Medulla oblongata (tissue), 1 donor: Measurements from ENCODE around the gene KRTAP19-2.
"Not testable (repeated sequence)": the region's sequence is repeated elsewhere in the genome, so short reads cannot be mapped to it uniquely, and the experiment has no call there.

Experiments
- DNase-seq: peaks from one replicate; pipeline ENCODE4 v3.0.0-alpha.2; 2015; ENCODE audit errors: extremely low spot score

Gene KRTAP19-2, protein sequence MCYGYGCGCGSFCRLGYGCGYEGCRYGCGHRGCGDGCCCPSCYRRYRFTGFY

DNA sequence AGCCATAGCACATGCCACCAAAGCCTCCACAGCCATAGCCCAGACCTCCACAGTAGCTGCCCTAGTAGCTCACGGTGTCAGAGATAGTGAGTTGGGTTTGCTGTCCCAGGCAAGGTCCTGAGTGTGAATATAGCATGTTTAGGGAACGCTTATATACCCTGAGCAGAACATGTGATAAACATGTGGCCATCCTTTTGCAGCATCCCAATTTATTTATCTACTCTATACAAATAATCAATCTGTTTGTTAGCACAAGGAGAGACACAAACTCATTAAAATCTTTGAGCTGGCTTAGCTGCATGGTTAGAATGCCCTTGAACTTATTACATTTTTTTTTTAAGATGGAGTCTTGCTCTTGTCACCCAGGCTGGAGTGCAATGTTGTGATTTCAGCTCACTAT lies at the start of gene KRTAP19-2:
Gene KRTAP19-2 (minus strand): TSS at position 101 of the 400 bp plus-strand sequence. CDS start 88 bp downstream, at position 13.
- no peak for DNase-seq

DNA sequence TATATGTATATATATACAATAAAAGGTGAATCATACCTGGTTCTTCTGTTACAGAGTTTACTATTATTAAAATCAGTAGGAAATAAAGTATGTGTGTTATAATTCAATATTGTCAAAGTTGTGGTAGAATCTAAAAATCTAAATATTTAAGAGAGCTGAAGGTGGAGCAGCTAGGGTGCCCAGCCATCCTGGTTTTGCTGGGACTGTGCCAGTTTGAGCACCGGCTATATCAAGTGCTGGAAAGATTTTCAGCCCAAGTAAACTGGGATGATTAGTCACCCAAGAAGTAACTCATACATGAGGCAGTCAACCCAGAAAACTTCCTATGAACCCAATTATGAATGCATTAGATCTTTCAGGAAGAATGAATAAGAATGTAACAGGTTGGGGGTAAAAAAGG lies 31.6 kb upstream of the KRTAP19-2 start:
- no peak for DNase-seq

DNA sequence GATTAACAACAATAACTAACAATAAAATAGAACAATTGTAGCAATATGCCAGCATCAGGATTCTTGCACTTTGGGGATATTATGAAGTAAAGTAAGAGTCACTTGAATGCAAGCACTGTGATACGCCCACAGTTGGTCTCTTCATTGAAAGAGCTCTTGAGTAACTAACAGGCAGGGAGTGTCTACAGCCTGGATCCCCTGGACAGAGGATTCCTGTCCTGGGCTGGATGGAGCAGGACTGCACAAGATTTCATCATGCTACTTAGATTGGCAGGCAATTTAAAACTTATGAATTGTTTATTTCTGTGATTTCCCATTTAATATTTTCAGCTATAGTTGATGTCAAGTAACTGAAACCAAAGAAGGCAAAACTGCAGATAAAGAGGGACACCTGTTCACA lies 28.4 kb upstream of the KRTAP19-2 start:
- DNase-seq = no peak

DNA sequence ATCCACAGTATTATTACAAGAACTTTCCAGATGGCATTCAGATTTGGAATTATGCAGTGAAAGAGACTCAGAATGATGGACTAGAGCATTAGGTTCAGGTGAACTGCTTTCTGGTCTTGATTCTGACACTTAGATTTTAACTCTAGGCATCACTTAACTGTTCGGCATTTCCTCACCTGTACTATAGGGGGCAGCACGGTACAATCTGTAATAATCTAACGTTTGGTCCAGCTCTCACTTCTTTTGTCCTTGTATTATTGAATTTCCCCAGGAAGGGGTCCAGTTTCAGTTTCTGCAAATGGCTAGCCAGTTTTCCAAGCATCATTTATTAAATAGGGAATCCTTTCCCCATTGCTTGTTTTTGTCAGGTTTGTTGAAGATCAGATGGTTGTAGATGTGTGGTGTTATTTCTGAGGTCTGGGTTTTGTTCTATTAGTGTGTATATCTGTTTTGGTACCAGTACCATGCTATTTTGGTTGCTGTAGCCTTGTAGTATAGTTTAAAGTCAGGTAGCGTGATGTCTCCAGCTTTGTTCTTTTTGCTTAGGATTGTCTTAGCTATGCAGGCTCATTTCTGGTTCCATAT lies 18.5 kb upstream of the KRTAP19-2 start:
- not testable (repeated sequence) for DNase-seq

DNA sequence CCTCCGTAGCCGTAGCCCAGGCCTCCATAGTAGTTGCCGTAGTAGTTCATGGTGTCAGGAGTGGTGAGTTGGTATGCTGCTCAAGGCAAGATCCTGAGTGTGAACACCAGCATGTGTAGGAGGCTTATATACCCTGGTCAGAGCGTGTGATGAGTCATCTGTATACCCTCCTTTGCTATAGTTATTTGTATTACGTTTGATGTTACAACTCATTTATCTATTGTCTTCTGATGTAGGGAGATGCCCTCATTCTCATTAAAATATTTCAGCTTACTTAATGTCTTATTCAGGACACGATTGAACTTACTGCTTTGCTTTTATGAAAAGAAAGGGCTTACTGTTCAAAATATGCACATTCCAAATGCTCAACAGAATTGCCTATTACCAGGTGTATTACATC lies 14.8 kb upstream of the KRTAP19-2 start, which contains the start of gene KRTAP19-5:
Gene KRTAP19-5 (minus strand): TSS at position 101 of the 400 bp plus-strand sequence. CDS start 51 bp downstream, at position 50.
- no peak for DNase-seq

DNA sequence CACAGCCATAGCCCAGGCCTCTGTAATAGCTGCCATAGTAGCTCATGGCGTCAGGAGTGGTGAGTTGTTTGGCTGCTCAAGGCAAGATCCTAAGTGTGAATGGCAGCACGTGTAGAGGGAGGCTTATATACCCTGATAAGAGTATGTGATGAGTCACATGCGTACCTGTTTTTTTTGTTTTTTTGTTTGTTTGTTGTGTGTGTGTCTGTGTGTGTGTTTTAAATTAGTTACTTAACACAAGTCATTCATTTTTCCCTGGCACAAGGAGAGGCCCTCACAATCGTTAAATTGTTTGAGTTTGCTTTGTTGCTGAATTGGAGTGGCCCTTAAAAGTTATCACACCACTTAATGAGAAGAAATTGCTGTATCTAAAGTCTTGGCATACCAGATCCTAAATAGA lies 9.8 kb upstream of the KRTAP19-2 start, which contains the start of gene KRTAP19-4:
Gene KRTAP19-4 (minus strand): TSS at position 101 of the 400 bp plus-strand sequence. CDS start 55 bp downstream, at position 46.
- no peak for DNase-seq

DNA sequence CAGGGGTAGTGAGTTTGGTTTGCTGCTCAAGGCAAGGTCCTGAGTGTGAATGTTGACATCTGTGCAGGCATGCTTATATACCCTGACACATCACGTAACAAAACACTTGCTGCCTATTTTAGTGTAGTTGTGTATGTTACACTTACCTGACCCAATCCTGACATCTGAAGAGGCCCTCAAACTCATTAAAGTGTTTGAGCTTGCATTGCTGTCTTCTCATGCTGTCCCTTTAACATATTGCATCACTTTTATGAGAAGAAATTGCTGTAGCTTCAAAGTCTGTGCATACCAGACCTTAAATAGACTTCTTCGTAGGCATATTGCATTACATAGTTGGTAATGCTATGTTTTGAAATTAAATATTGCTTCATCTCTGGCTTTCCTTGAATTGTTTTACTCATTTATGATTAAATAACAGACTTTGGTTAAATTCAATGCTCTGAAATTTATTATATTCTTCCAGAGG lies 4.8 kb upstream of the KRTAP19-2 start, which contains the start of gene KRTAP19-3:
Gene KRTAP19-3 (minus strand): TSS at position 51 of the 466 bp plus-strand sequence. CDS start 56 bp downstream, outside the sequence.
- DNase-seq = no peak

DNA sequence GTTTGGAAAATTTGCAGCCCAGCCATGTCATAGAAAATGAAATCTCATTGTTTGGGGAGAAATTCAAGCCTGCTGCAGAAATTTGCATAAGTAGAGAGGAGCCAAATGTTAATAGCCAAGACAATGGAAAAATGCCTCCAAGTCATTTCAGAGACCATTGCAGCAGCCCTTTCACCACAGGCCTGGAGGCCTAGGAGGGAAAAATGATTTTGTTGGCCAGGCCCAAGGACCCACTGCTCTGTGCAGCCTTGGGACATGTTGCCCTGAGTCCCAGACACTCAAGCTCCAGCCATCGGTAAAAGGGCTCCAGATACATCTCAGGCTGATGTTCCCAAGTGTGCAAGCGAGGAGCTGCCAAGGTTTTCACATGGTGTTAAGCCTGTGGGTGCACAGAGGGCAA lies 1.1 kb downstream of the KRTAP19-2 start:
- DNase-seq = no peak

DNA sequence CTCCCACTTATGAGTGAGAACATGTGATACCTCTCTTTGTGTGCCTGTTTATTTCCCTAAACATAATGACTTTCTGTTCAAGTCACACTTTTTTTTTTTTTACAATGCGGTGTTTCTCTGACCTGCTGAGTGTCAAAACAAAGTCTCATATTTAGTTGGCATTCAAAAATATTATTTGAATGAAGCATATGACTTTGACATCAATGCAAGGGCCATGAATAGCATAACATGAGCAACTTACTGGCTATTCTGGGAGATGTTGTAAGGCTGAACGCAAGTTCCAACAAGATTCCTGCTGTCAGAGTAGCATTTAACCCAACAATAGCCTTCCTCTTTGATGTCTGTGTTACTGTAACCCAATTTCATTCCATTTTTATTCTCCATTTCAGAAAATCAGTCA lies 5.1 kb downstream of the KRTAP19-2 start:
- DNase-seq = no peak

DNA sequence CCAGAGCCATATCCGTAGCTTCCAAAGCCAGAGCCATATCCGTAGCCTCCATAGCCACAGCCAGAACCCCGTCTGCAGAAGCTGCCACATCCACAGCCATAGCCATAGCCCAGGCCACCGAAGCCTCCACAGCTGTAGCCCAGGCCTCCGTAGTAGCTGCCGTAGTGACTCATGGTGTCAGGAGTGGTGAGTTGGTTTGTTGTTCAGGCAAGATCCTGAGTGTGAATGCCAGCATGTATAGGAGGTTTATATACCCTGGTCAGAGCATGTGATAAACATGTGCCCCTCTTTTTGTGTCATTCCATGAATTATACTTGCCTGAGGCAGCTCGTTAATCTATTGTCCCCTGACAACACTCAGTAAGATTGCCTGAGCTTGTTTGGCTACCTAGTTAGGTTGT lies 7.1 kb downstream of the KRTAP19-2 start, which contains the start of gene KRTAP19-1:
Gene KRTAP19-1 (minus strand): TSS at position 223 of the 400 bp plus-strand sequence. CDS start 50 bp downstream, at position 173.
- DNase-seq = no peak

DNA sequence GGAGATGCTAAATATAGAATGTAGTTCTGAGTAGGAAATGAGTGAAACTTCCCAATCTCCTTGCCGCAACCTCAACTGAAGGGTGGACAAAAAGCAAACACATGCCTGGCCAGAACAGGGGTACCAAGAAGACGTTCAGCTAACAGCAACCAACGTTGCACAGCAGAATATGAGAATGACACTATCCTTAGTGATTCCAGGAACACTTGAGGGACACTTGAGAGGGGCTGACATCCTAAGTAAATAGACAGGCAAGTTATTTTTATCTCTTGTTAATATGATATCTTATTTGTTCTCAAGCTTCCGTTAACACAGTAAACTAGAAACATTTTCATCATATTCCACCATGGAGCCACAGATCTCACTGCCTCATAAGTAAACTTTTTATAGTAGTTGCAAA lies 8.0 kb downstream of the KRTAP19-2 start:
- no peak for DNase-seq

DNA sequence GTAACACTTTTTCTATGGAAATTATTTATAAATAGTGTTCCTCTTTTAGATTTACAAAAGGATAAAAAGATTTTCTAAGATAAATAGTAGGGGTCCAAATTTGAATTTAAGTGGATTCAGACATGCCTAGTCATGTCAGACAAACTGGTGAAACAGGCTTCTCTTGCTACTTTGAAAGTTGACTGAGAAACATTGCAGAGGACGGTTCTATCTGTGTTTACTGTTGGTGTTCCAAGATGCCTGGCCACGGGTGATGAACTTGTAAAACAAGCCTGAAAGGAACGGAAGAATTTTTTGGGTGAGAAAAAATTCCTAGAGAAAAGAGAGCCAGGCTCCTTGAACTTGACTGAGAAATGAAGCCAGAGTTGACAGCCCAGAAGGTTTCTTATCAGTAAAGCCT lies 9.2 kb downstream of the KRTAP19-2 start:
- no peak for DNase-seq

DNA sequence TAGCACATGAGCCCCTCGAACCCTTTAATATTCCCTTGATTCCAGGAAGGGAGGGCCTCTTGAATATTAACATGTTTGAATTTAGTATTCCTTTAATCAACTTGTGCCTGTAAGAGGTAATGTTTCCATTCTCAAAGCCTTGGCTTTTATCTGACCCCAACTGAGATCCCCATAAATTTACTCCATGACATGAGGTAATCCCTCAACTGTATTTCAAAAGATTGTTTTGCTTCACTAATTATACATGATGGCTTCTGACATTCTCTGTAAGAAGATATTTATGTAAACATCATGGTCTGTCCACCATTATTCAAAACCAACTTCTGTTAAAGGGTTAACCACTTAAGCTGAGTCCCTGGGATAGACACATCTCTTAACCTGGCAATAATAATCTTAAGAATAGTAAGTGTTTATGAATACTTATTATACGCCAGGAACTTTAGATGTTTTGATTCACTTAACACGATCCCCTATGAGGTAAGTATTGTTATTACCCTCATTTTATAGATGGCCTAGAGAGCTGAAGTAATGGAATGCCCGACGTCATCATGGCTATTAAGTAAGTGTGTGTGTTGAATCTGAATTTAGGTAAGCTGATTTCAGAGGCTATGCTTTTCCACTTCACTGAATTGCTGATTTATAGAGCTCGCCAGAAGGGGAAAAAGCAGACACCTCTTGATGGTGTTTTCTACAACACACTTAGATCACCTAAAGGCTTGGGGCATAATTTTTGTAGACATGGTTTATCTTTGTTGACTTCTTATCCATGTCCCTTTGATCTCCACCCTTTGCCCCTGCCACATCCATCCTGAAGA lies 18.1 kb downstream of the KRTAP19-2 start:
- DNase-seq = no peak

DNA sequence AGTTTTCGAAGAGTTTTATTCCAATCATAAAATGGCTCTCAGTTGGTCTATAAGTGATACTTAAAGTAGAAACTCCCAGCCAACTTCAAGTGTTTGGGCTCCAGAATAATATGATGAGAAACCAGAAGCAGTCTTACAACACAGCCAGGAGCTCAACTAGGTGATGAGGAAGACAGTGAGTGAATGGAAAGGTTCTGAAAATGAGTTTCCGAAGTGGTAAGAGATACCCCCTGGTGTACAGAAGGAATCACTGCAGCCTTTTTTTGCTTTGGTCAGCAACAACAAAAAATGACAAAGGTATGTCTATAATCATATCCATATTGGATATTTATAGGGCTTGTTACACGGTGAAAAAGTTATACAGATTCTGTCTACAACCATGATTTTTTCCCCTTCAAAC lies 23.5 kb downstream of the KRTAP19-2 start:
- no peak for DNase-seq

DNA sequence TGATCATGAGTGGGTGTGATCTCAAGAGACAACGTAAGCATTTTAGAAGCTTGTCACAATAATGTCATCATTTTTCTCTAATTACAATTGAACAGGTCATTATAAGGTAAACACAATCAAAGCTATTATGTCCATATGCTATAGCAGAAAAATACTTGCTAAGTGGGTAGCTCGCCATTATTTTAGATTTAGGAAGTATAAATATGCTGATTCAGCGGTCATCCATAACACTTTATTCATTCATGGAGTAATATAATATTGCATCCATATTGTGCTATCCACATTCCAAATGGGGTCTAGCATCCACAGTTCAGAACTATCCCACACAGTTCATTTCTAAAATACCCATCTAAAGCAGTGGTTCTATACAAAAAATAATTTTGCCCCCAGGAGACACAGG lies 38.7 kb downstream of the KRTAP19-2 start:
- DNase-seq = no peak

DNA sequence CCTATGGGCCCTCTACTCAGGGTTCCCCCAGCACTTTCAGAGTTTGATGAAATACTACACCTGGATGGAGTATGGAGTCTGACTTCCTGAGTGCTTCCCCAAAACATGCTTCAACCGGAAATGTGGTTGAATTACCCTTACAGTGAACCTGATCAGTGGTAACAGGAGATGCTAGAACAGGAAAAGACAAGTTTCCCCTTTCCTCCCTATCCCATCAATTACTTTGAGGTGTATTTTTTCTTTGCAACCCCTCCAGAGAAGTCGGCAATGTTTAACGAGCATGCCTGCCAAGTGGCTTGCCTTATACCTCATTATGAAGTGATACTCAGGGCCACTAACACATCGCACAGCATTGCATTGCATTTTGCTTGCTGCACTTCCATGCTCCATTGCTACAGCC lies 40.2 kb downstream of the KRTAP19-2 start:
- DNase-seq = no peak

DNA sequence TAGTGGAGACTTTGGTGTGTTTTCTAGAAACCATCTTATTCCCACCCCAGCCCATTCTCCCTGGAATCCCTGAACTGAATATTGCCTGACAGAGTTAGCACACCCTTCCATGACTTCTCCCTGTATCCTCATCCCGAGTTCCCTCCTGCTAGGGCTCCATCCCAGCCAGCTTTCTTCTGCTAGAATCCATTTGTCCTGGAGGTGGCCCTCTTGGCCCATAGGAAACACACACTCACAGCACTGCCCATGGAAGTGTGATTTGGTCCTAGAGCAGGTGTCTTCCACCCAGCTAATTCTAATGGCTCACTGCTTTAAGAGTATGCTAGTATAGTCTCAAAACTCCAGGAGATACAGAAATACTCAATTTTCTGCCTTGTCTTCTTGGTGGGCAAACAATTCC lies 43.0 kb downstream of the KRTAP19-2 start:
- no peak for DNase-seq

DNA sequence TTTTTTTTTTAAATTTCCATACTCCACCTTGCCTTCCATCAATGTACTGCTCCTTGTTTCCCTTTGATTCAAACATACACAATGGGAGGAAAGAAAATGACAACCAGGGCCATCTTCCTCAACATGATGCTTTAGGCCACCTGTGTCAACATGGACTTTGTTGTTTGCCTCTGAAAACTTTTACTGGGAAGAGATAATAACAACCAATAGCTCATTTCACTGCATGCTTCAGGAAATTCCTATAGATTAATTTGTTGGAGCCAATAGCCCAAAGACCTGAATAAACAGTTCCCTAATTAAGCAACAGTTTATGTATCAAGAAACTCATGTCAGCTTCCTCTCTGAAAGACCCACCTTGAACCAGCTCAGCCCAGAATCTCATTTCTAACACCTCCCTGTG lies 44.0 kb downstream of the KRTAP19-2 start:
- DNase-seq = no peak

DNA sequence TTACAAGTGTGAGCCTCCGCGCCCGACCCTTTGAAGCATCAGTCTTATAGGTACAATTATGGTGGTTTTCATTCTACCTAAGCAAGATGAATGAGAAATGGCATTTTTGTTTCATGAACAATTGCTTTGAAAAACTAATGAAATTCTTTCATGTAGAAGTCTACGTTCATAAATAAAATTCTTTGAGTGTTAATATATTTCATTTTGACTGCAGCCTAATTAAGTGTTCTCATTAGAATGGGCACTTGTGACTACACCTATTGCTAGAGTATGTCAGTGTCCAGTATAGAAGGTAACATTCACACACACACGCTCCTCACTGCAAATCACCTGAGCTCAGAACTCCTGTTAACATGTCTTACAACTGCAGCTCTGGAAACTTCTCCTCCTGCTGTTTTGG lies 47.3 kb downstream of the KRTAP19-2 start, which contains the start of gene KRTAP15-1:
Gene KRTAP15-1 (plus strand): TSS at position 301 of the 400 bp plus-strand sequence. CDS start 53 bp downstream, at position 354.
- no peak for DNase-seq
